Measurements from ENCODE around the gene NMT1. TPM values are rescaled to one million over a fixed set of nuclear protein-coding genes. Genes with fewer than 3 reads are reported as not detected.

The NMT1 gene
- total and polyA plus RNA-seq, 2 experiments from 2014 or later = 71.2 to 126 TPM

DNA sequence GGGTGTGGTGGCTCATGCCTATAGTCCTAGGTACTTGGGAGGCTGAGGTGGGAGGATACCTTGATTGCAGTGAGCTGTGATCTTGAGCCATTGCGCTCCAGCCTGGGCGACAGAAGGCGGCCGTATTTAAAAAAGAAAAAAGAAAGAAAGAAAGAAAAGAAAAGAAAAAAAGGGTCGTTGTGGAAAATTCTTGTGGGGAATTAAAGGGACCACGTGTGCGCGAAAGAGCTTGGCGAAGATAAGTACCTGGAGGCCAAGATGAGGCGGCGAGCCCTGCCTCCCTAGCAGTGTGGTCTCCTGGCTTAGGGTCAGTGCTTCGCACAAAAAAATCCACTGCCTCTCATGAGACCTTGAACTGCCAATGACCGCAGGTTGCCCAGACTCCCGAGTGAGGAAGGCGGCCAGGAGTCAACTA lies 728 bp upstream of the NMT1 start:
- no peaks in the 10 kb centered on the region for H3K27me3 ChIP-seq
- H3K4me2 ChIP-seq = peak overlapping the region; percentile 80
- TF ChIP-seq EZH2phosphoT487 (IDR thresholded peaks at IDR 0.05; ENCODE audit: low read depth, severe bottlenecking, unreplicated experiment) = no peak
- TF ChIP-seq, protein P1, sequence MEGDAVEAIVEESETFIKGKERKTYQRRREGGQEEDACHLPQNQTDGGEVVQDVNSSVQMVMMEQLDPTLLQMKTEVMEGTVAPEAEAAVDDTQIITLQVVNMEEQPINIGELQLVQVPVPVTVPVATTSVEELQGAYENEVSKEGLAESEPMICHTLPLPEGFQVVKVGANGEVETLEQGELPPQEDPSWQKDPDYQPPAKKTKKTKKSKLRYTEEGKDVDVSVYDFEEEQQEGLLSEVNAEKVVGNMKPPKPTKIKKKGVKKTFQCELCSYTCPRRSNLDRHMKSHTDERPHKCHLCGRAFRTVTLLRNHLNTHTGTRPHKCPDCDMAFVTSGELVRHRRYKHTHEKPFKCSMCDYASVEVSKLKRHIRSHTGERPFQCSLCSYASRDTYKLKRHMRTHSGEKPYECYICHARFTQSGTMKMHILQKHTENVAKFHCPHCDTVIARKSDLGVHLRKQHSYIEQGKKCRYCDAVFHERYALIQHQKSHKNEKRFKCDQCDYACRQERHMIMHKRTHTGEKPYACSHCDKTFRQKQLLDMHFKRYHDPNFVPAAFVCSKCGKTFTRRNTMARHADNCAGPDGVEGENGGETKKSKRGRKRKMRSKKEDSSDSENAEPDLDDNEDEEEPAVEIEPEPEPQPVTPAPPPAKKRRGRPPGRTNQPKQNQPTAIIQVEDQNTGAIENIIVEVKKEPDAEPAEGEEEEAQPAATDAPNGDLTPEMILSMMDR (IDR thresholded peaks at IDR 0.05; ENCODE audit: poor library complexity) = no peak
- TF ChIP-seq EZH2 (IDR thresholded peaks at IDR 0.05; ENCODE audit: borderline replicate concordance) = no peak
- peaks cover 28% of the 10 kb centered on the region for H3K4me1 ChIP-seq (ENCODE audit: insufficient read depth)
- H3K36me3 ChIP-seq (replicated peaks; ENCODE audit: insufficient read depth, low read depth) = no peaks in the 10 kb centered on the region
- H4K20me1 ChIP-seq (ENCODE audit: insufficient read depth, poor library complexity, severe bottlenecking) = peaks cover 5% of the 10 kb centered on the region
- peak overlapping the region; percentile 61 for H2AFZ ChIP-seq
- WGBS (ENCODE audit: low lambda C conversion rate, missing lambda C conversion rate) = 19% methylated on average over 15 of the region's 15 CpGs
- no peaks in the 10 kb centered on the region for H3K9me3 ChIP-seq (ENCODE audit: low read depth)
- peak overlapping the region; percentile 64 for H3K27ac ChIP-seq
- H3K4me3 ChIP-seq = peak overlapping the region; percentile 32
- peaks cover 49% of the 10 kb centered on the region for H3K79me2 ChIP-seq
- no peak for DNase-seq (ENCODE audit: low spot score)
- no peaks in the 10 kb centered on the region for H3K9me2 ChIP-seq (replicated peaks; ENCODE audit: insufficient read depth)

DNA sequence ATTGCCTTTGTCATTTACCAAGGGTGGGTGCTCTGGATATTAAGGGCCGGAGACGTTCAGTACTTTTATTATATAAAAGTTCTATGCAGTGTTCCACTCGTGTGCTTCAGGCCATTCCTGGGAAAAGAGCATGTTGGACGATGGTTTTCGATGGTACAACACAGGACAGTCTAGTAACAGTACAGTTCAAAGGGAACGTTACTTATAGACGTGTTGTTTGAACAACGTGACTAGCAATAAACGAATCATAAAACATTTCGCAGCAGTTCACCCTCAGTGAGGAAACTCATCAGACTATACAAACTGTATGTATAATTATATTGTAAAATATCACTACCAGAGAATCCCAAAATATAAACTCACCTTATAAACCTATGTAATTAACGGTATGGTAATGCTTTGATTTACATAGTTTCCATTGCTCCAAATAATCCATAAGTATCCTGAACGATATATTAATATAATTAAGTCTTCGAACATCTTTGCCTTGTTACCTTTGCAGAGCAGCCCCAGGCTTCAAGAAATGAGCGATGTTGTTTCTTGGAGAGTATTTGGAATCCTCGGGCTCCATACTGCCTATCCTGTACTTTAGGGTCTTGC lies 589 bp downstream of the NMT1 start:
- Histone ChIP-seq H3K79me2 (peaks cover 62% of the 10 kb centered on the region), H3K27ac (peak overlapping the region; percentile 84), H4K20me1 (ENCODE audit: insufficient read depth, poor library complexity, severe bottlenecking) (peaks cover 12% of the 10 kb centered on the region), H3K4me2 (peak overlapping the region; percentile 83), H3K4me3 (peak overlapping the region; percentile 38), H3K27me3 (no peaks in the 10 kb centered on the region), H3K9me2 (replicated peaks; ENCODE audit: insufficient read depth) (no peaks in the 10 kb centered on the region), H3K4me1 (ENCODE audit: insufficient read depth) (peaks cover 28% of the 10 kb centered on the region), H3K9me3 (ENCODE audit: low read depth) (no peaks in the 10 kb centered on the region), H3K36me3 (replicated peaks; ENCODE audit: insufficient read depth, low read depth) (no peaks in the 10 kb centered on the region), H2AFZ (peak overlapping the region; percentile 12)
- WGBS (ENCODE audit: low lambda C conversion rate, missing lambda C conversion rate) = 15% methylated on average over 15 of the region's 15 CpGs
- TF ChIP-seq EZH2phosphoT487 (IDR thresholded peaks at IDR 0.05; ENCODE audit: low read depth, severe bottlenecking, unreplicated experiment) (no peak), EZH2 (IDR thresholded peaks at IDR 0.05; ENCODE audit: borderline replicate concordance) (no peak)
- TF ChIP-seq, protein P1 (IDR thresholded peaks at IDR 0.05; ENCODE audit: poor library complexity) = no peak
- no peak for DNase-seq (ENCODE audit: low spot score)

DNA sequence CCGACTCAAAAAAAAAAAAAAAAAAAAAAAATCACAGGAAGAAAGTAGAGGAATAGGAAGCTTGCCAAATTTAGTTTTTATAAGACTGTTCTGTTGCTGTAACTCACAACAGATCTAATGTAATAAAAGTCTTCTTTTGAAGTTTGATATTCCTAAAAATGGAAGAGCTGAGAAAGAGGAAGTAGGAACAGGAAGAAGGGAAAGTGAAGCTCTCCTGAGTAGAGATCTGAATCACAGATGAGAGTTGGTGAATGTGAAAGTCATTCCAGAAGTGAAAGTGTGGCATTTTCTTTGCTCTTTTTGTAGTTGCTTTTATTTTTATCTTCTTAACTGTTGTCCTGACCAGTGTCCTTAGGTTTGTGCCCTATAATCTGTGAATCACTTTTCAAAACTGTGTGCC lies 2.1 kb downstream of the NMT1 start:
- peaks cover 28% of the 10 kb centered on the region for H3K4me1 ChIP-seq (ENCODE audit: insufficient read depth)
- peaks cover 77% of the 10 kb centered on the region for H3K79me2 ChIP-seq
- H3K4me3 ChIP-seq = no peak overlapping the region
- no peaks in the 10 kb centered on the region for H3K27me3 ChIP-seq
- H3K4me2 ChIP-seq = peak overlapping the region; percentile 15
- no peak for DNase-seq (ENCODE audit: low spot score)
- no peaks in the 10 kb centered on the region for H3K9me3 ChIP-seq (ENCODE audit: low read depth)
- H3K36me3 ChIP-seq (replicated peaks; ENCODE audit: insufficient read depth, low read depth) = no peaks in the 10 kb centered on the region
- TF ChIP-seq, protein P1 (IDR thresholded peaks at IDR 0.05; ENCODE audit: poor library complexity) = no peak
- TF ChIP-seq EZH2 (IDR thresholded peaks at IDR 0.05; ENCODE audit: borderline replicate concordance) = no peak
- TF ChIP-seq EZH2phosphoT487 (IDR thresholded peaks at IDR 0.05; ENCODE audit: low read depth, severe bottlenecking, unreplicated experiment) = no peak
- H4K20me1 ChIP-seq (ENCODE audit: insufficient read depth, poor library complexity, severe bottlenecking) = peaks cover 12% of the 10 kb centered on the region
- no peak overlapping the region for H2AFZ ChIP-seq
- WGBS (ENCODE audit: low lambda C conversion rate, missing lambda C conversion rate) = 78% methylated on average over 1 of the region's 1 CpG
- H3K9me2 ChIP-seq (replicated peaks; ENCODE audit: insufficient read depth) = no peaks in the 10 kb centered on the region
- no peak overlapping the region for H3K27ac ChIP-seq
